ENCODE measurements around the gene RIMBP3C.
"Not testable (repeated sequence)": the region's sequence is repeated elsewhere in the genome, so short reads cannot be mapped to it uniquely, and the experiment has no call there.

The RIMBP3C gene

GRCh38 chr22:21551361-21551760, at the start of gene RIMBP3C:
Gene RIMBP3C (minus strand): TSS chr22:21551461. CDS start chr22:21550976, 485 bp downstream.
- DNase-seq: not testable (repeated sequence)

- no peak for DNase-seq
Observed at GRCh38 chr22:21599053-21599893, 48.0 kb upstream of the RIMBP3C start.

- no peak for DNase-seq
Observed at GRCh38 chr22:21598302-21598701, 47.0 kb upstream of the RIMBP3C start.

GRCh38 chr22:21596356-21597135, 45.3 kb upstream of the RIMBP3C start:
- not testable (repeated sequence) for DNase-seq

- DNase-seq: no peak
Observed at GRCh38 chr22:21594865-21595452, 43.7 kb upstream of the RIMBP3C start.

GRCh38 chr22:21593406-21594232, 42.4 kb upstream of the RIMBP3C start:
- no peak for DNase-seq

GRCh38 chr22:21592422-21592821, 41.2 kb upstream of the RIMBP3C start:
- DNase-seq: no peak

GRCh38 chr22:21591695-21592094, 40.4 kb upstream of the RIMBP3C start:
- DNase-seq: no peak

GRCh38 chr22:21590809-21591641, 39.8 kb upstream of the RIMBP3C start:
- DNase-seq: no peak

GRCh38 chr22:21589396-21589795, 38.1 kb upstream of the RIMBP3C start:
- DNase-seq: no peak

- DNase-seq: no peak
Observed at GRCh38 chr22:21587803-21588611, 36.7 kb upstream of the RIMBP3C start.

GRCh38 chr22:21585389-21585788, 34.1 kb upstream of the RIMBP3C start:
- no peak for DNase-seq

- DNase-seq: no peak
Observed at GRCh38 chr22:21582801-21583740, 31.8 kb upstream of the RIMBP3C start.

GRCh38 chr22:21581009-21581713, 29.9 kb upstream of the RIMBP3C start:
- not testable (repeated sequence) for DNase-seq

GRCh38 chr22:21580623-21581007, 29.4 kb upstream of the RIMBP3C start:
- not testable (repeated sequence) for DNase-seq

GRCh38 chr22:21579474-21579851, 28.2 kb upstream of the RIMBP3C start:
- DNase-seq: no peak

- no peak for DNase-seq
Observed at GRCh38 chr22:21573750-21574494, 22.7 kb upstream of the RIMBP3C start.

GRCh38 chr22:21573293-21573734, 22.1 kb upstream of the RIMBP3C start:
- no peak for DNase-seq

Measured in CD4-positive, alpha-beta T cell treated with Interleukin-17A for 4 hours (primary cell).